NCI-H128 (cell line): Measurements from ENCODE around the gene TRIM47.
"Not testable (repeated sequence)": the region's sequence is repeated elsewhere in the genome, so short reads cannot be mapped to it uniquely, and the experiment has no call there.

Experiments
- DNase-seq: peaks from one replicate; lab custom pipeline; 2025; ENCODE audit not compliant: unreplicated experiment; lab: John Stamatoyannopoulos, UW

Gene TRIM47

DNA sequence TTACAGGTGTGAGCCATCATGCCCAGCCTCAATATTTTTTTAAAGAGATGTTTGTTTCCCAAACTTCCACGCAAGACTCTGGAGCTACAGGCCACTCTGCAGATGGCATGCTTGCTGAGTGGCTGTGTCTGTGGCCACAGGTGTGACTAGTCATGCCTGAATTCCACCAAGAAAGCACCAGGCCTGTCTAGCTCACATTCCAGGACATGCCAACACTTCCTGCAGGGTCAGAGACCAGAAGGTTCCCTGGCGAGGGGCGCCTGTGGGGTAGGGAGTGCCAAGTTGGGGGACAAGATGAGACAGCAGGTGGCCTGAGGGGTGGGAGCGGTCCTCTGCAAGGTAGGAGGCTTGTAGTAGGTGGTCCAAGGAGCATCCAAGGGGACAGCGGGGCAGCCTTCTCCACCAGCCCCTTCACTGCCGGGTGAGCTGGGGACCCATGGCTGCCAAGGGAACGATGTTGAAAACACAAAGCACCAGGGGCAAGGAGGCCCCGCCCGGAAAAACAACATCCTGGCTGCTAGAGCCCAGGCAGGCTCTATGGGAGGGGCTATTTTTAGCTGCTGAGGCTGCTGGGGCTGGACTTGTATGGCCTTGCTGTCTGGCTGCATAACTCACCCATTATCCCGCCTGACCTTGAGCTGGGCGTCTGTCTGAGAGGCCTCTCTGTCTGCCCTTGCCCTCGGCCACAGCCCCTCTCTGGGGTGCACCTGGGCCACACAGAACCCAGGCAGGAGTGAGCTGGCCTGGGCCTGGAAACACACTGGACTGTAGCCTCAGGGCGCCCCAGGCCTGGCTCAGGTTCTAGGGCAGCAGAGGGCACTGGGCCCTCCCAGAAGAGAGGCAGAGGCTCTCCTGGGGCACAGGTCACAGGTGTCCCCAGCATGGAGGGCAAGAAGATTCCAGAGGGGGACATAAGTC lies 5.7 kb downstream of the TRIM47 start:
- DNase-seq, result no peak

DNA sequence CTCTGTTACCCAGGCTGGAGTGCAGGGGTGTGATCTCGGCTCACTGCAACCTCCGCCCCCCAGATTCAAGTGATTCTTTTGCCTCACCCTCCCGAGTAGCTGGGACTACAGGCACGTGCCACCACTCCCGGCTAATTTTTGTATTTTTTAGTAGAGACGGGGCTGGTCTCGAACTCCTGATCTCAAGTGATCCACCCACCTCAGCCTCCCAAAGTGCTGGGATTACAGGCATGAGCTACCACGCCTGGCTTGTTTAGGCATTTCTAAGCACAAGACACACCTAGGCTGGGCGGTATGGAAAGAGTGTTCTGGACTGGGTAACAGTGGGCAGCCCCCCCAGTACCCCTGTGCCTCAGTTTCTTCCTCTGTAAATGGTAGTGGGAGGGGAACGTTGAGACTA lies 8.2 kb downstream of the TRIM47 start:
- not testable (repeated sequence) for DNase-seq

DNA sequence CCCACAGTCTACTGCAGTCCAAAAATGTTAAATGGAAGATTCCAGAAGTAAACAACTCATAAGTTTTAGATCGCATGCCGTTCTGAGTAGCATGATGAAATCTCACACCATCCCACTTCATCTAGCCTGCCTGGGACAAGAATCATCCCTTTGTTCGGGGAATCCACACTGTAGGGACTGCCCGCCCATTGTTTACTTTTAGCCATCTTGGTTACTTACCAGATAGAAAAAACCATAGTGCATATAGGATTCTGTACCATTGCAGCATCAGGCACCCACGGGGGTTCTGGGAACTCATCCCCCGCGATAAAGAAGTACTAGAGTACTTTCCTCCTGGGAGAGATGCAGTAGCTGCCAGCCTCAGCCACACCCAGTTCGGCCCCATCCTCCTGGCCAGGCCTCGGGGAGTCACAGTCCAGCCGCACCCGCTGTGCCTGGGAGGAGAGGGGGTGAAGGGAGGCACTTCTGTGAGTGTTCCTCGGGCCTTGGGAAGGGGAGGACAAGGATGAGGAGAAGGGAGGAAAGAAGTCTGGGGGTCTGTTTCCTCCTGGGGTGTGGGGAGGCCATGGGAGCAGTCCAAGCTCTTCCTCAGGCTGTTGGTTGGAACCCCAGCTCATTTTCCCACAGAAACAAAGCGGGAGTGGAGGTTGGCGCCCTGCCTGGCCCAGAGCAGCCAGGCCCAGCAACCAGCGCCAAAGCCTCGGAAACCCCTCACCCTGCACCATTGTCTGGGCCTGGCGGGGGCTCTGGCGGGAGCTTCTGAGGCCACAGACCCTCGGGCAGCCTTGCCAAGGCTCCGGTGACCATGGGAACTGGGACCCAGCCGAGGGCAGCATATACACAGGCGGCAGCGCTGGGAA lies 8.9 kb downstream of the TRIM47 start:
- no peak for DNase-seq

DNA sequence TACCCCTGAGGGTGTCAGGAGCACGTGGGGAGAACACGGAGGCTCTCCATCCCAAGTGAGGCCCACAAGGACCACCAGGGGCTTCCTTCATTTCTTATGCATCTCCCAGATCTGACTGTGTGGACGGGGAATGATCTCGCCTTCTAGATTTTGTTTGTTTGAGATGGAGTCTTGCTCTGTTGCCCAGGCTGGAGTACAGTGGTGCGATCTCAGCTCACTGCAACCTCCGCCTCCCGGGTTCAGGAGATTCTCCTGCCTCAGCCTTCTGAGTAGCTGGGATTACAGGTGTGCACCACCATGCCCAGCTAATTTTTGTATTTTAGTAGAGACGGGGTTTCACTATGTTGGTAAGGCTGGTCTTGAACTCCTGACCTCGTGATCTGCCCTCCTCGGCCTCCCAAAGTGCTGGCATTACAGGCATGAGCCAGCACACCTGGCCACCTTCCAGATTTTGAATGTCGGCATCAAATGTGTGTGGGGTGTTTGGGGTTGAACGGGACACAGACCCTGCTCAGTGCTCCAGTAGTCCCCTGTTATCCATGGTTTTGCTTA lies 9.6 kb downstream of the TRIM47 start:
- not testable (repeated sequence) for DNase-seq

DNA sequence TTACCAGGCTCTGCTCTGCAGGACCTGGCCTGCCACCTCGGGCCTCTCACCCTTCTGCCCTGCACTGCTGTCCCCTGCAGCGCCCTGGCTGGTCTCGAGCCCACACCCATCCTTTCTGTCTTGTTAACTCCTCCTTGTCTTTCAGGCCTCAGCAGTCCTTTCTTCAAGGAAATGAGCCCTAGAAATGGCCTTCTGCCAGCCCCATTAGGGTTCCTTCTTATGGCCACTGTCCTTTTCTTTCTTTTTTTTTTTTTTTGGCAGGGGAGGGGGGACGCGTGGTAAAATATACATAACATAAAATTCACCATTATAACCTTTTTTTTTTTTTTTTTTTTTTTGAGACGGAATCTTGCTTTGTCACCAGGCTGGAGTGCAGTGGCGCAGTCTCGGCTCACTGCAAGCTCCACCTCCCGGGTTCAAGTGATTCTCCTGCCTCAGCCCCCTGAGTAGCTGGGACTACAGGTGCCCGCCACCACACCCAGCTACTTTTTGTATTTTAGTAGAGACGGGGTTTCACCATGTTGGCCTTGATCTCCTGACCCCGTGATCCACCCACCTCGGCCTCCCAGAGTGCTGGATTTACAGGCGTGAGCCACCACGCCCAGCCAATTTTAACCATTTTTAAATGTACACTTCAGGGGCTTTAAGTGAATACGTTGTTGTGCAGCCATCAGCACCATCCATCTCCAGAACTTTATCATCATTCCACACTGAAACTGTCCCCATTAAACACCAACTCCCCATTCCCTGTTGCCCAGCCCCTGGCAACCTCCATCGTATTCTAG lies 12.8 kb downstream of the TRIM47 start:
- not testable (repeated sequence) for DNase-seq

DNA sequence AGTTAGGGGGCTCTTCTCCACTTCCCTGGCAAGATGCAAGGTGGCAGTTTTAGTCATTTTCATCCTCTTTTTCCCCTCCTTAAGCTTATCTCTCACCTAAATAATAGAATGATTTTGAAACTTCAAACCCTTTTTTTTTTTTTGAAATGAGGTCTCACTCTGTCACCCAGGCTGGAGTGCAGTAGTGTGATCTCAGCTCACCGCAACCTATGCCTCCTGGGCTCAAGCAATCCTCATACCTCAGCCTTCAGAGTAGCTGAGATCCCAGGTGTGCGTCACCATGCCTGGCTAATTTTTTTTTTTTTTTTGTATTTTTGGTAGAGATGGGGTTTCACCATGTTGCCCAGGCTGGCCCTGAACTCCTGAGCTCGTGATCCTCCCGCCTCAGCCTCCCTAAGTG lies 13.5 kb downstream of the TRIM47 start:
- not testable (repeated sequence) for DNase-seq

DNA sequence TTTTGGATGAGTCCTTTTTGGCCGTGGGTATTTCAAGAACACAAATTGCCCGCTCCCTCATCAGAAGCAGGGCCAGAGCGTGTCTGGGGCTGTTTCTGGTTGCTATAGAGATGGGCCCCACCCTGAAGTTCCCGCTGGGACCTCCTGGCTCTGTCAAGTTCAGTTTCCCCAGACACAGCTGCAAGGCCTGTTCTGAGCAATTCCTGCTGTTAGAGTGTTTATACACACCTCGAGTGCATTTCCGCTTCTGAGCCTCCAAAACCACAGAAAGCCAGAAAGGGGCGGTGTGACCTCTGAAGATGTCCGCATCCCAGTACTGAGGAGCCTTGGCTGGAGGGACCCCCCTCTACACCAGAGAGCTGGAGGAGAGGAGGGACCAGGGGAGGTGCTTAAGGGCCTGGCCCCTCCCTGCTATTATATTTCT lies 13.9 kb downstream of the TRIM47 start:
- DNase-seq, result no peak

DNA sequence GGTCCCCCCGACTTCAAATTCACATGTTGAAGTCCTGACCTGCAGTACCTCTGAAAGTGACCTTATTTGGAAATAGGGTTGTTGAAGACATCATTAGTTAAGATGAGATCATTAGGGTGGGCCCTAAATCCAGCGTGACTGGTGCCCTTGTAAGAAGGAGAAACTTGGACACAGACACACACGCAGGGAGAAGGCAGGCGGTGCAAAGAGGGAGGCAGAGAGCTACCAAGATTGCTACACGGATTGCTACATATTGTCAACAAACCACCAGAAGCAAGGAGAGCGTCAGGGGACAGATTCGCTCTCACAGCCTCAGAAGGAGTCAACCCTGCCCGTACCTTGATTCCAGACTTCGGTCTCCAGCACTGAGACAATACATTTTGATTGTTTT lies 16.5 kb downstream of the TRIM47 start:
- DNase-seq, result no peak

DNA sequence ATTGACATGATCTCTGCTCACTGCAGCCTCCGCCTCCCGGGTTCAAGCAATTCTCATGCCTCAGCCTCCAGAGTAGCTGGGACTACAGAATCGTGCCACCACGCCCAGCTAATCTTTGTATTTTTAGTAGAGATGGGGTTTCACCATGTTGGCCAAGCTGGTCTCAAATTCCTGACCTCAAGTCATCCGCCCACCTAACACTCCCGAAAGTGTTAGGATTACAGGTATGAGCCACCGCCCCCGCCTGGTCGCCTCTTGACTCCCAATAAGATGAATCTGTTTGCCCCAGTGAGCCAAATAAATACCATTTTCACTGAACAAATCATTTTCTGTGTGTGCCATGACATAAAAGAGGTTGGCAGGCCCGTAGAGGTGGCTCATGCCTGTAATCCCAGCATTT lies 19.0 kb downstream of the TRIM47 start:
- not testable (repeated sequence) for DNase-seq

DNA sequence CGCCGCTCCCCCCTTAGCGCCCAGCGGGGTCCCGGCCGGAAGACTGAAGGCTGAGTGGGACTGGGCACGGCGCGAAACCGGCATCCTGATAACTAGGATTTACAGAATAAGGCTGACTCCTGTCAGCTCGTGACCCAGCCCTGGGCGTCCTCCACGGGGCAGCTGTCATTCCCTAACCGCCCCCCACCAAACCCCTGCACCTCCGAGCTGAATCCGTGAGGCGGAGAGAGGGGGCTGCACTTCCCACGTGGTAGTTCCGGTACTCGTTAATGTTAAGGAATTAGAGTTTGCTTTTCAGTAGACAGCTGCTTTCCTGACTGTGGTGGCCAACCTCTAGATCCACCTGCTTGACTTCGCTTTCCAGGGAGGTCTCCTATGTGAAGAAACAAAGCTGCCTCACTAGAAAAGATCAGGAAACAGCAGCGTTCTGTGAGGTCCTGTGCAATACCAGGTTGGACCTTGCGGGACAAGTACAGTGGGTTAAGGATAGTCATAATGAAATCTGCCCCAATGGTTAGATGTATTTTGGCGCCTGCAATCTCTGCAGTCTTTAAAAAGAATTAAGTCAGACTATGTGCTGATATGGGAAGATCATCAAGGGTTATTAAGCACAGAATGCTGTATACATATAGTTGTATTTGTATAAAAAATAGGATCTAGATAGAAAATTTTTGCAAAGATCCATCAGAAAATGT lies 22.2 kb downstream of the TRIM47 start:
- DNase-seq, result no peak

DNA sequence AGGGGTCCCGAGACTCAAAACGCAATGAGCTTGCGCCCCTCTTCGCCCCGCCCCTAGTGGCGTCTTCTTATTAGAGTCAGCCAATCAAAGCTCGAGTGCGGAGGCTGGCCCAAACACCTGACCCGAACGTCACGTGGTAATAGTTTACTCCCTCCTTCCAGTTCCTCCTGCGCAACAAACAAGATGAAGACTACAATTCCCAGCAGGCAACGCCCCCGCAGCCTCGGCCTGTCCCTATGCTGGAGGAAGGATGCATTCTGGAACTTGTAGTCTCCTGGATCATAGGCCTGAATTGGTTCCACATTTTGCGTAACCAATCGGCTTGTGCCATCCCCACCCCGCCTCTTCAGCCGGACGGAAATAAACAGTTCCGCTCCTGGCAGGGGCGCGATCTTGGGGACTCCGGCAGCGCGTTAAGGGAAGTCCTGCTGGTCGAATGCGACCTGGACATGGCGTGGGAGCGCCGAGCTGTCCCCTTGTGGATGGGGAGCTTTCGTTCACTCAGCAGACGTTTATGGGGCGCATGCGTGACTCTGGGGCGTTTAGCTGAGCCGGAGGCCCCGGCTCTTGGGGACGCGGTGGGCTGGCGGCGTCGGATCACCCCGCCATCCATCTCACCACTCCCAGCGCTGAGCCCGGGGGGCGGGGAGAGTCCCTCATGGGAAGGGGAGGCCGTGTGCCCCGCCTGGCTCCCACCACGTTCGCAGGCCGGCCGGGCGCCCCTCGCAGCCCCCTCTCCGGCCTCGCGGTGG lies 22.9 kb downstream of the TRIM47 start, which contains the start of gene WBP2:
TSS of gene WBP2 (minus strand) at position 26 of the 752 bp plus-strand sequence. CDS start 38 bp downstream, outside the sequence.
- DNase-seq, result peak; percentile 97

DNA sequence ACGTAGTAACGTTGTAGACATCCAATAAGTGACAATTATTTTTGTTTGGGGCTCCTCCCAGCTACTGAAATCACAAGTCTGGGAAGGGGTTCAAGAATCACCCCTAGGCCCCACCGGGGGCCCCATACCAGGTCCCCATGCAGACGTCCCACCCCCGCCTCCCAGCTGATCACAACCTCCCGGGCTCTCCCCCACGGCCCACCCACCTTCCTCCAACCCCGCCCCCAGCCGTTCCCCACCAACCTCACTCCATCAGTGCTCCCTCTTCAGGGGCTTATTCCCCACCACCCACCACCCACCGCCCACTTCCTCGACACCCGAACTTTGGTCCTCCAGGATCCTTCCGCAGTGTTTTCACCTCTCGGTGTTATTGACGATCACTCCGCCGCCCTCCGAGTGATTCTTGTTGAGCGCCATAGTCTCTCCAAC lies 23.5 kb downstream of the TRIM47 start:
- DNase-seq, result no peak

DNA sequence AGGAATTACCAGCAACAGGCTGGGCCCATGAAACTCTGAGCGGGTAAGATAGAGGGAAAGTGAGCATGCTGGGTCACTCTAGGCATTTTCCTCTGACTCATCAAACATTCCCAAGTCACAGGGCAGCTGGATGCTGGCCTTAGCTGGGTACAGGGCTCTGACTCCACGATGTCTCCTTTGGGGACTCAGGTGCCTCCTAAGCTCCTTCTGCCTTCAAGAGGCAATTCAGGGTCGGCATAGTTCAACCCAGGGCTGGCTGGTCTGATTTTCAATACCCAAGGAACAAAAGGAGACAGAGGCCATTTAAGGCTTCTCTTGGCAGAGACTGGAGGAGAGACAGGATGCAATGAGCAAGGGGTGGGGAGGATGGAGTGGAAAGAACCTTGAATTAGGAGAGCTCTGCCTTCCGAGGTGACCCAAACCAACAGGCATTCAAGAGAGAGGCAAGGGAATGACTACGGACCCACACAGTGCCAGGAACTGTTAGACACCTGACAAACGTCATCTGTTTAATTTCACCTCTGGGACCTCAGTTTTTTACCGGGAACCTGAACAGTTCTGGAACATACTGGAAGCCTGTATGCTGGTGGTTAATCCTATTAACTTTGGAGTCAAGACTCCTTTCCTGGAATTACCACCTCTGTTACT lies 24.2 kb downstream of the TRIM47 start:
- no peak for DNase-seq

DNA sequence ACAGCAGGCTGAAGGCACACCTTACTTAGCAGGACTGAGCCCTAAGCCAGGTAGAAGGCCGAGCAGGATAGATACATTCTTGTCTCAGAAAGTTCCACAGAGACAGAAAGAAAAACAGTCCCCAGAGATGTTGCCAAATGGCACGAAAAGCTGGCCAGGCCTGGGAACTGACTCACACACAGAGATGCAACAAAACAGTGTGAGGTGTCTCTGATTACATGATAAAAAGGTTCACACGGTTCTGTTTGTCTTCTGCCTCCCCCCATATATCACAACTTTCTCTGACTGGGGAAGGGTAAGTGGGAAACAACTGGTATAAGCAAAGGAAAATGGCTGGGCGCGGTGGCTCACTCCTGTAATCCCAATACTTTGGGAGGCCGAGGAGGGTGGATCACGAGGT lies 24.9 kb downstream of the TRIM47 start:
- no peak for DNase-seq

DNA sequence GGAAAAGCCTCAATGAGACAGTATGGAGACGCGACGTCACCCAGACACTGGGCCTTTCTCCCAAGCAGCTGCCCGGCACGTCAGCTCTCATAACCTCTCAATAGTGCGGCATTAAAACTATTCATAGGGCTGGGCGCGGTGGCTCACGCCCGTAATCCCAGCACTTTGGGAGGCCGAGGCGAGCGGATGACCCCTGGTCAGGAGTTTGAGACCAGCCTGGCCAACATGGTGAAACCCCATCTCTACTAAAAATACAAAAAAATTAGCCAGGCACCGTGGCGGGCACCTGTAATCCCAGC lies 26.7 kb downstream of the TRIM47 start:
- not testable (repeated sequence) for DNase-seq

DNA sequence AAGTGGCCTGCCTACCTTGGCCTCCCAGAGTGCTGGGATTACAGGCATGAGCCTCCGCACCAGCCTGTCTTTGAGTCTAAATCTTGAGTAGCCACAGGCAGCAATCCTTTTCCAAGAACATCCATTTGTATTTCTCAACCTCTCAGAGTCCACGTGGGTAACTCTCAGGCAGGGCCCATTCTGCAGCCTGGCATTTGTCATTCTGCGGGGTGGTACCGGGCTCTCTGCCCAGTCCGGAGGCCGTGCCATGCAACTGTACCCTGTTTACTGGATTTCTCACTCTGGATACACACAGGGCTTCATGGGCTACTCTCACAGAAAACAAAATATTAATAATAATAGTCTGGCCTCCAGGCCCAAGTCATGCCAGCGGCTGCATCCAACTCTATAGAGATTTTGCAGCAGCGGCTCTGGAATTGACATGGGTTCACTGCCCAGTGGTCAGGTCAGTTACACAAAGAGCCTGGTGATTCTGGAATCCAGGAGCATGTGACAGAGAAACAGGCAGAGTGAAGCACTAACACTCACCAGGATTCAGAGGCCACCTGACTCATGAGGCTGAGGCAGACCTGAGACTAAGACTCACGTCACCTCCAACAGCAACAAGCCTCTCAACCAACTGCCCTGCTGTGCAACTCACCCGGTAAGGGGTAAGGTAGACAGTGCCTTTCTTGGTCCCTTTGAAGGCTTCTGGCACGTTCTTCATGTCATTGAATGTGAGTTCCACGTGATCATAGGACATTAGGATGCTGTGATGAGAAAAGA lies 27.3 kb downstream of the TRIM47 start:
- no peak for DNase-seq

DNA sequence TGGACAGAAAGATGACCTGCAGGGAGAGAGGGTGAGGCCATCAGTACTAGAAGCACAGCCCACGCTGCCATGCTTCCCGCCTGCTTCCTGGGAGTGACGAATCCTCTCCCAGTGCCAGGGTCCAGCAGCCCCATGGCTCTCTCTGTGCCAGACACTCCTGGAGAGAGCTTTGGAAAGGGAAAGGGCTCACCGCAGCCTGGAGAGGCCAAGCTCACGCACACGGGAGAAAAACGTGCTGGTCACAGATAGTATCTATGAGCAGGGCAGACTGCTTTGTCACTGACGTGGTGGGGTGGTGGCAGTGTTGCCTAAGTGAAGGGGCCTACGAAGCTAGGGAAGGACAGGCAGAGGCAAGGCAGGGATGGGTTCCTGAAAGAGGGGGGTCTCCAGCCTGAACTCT lies 28.7 kb downstream of the TRIM47 start:
- DNase-seq, result no peak

DNA sequence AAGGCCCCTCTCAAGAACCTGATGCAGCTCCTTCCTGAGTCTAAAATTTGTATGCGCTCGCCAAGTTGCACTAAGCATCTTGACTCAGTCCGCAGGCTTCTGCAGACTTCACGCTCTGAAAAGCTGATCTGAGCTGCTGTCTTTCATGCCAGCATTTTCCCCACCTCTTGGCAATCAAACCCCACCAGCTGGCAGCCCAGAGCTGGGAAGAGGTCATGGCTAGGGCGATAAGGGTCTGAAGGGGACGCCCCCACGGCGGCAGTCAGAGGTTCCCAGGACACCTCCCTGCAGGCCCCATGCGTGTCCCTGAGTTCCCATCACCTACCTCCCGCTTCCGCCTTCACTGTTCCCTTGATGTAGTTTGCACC lies 29.1 kb downstream of the TRIM47 start:
- no peak for DNase-seq
